H1 (cell line): ENCODE results near the gene METAP1D. TPM values are rescaled to one million over a fixed set of nuclear protein-coding genes. Genes with fewer than 3 reads are reported as not detected.

Source experiments
- CTCF ChIA-PET: fragments of 300-600 bp; sonication (Branson Sonifier 250); formaldehyde crosslinking; loops from one replicate; lab custom pipeline; 2021; ENCODE audit not compliant: partially characterized antibody; lab: Charles Lee
- POLR2A ChIA-PET: fragments of 300-600 bp; sonication (Branson Sonifier 250); formaldehyde crosslinking; loops from one replicate; lab custom pipeline; 2021; ENCODE audit warnings: inconsistent platforms; ENCODE audit not compliant: partially characterized antibody; lab: Charles Lee
- DNase-seq, 2 experiments: peaks; one replicate each; pipeline versions ENCODE4 v3.0.0 to v3.0.0-alpha.2; 2010 to 2022; ENCODE audit warnings: low spot score in 2 of 2, low read depth in 1 of 2, mixed read lengths in 1 of 2
- FAIRE-seq: peaks from 2 replicates; lab custom pipeline; 2011; peaks lifted over from hg19 to GRCh38; lab: Jason Lieb, UNC
- H2AFZ ChIP-seq: 2 replicates; pipeline ENCODE4 v1.8.1; 2012; ENCODE audit warnings: low read length, inconsistent platforms
- H2AK5ac ChIP-seq: 2 replicates; pipeline ENCODE4 v1.6.1; 2013; ENCODE audit warnings: low read depth, low read length
- H2BK120ac ChIP-seq: replicated peaks from 2 replicates; pipeline ENCODE3; 2013; ENCODE audit warnings: low read depth, low read length, inconsistent platforms
- H2BK12ac ChIP-seq: 2 replicates; pipeline ENCODE4 v1.6.1; 2013; ENCODE audit warnings: low read depth, low read length
- H2BK15ac ChIP-seq: 2 replicates; pipeline ENCODE4 v1.6.1; 2013; ENCODE audit warnings: low read length
- H2BK20ac ChIP-seq: 2 replicates; pipeline ENCODE4 v1.6.1; 2013; ENCODE audit warnings: low read length
- H2BK5ac ChIP-seq: 2 replicates; pipeline ENCODE4 v1.6.1; 2013; ENCODE audit warnings: low read depth, low read length
- H3K14ac ChIP-seq: 2 replicates; pipeline ENCODE4 v1.6.1; 2013; ENCODE audit warnings: inconsistent platforms; ENCODE audit not compliant: insufficient read length
- H3K18ac ChIP-seq: 2 replicates; pipeline ENCODE4 v1.6.1; 2013; ENCODE audit warnings: low read length; ENCODE audit errors: extremely low read depth
- H3K23ac ChIP-seq: 2 replicates; pipeline ENCODE4 v1.6.1; 2013; ENCODE audit warnings: inconsistent platforms; ENCODE audit not compliant: insufficient read length
- H3K23me2 ChIP-seq: 2 replicates; pipeline ENCODE4 v1.6.1; 2013; ENCODE audit warnings: low read depth, low read length
- H3K27ac ChIP-seq: 2 replicates; pipeline ENCODE4 v1.6.1; 2011; ENCODE audit warnings: low read depth, low read length, inconsistent platforms
- H3K27me3 ChIP-seq, 4 experiments: replicated peaks in 1 of 4; 1 replicate in 1 of 4; 2 replicates in 3 of 4; pipeline versions ENCODE4 v1.6.1 to v1.8.1; 2011 to 2013; ENCODE audit warnings: low read length in 3 of 4, mild to moderate bottlenecking in 3 of 4, inconsistent platforms in 2 of 4, mixed read lengths in 2 of 4, moderate library complexity in 1 of 4; ENCODE audit not compliant: control insufficient read depth in 3 of 4, insufficient read depth in 3 of 4; ENCODE audit errors: extremely low read depth in 1 of 4
- H3K36me3 ChIP-seq, 4 experiments: 2 replicates each; pipeline versions ENCODE4 v1.6.1 to v1.8.1; 2011 to 2013; ENCODE audit warnings: mild to moderate bottlenecking in 4 of 4, low read length in 3 of 4, moderate library complexity in 2 of 4, control low read depth in 1 of 4, inconsistent platforms in 1 of 4; ENCODE audit not compliant: insufficient read depth in 4 of 4, control insufficient read depth in 2 of 4
- H3K4ac ChIP-seq: replicated peaks from 2 replicates; pipeline ENCODE3; 2013; ENCODE audit warnings: low read length, low read depth, mixed read lengths, inconsistent platforms; ENCODE audit not compliant: insufficient read length
- H3K4me1 ChIP-seq, 4 experiments: replicated peaks in 1 of 4; 1 replicate in 1 of 4; 2 replicates in 3 of 4; pipeline versions ENCODE4 v1.6.1 to v1.8.1; 2011 to 2013; ENCODE audit warnings: low read length in 3 of 4, inconsistent platforms in 2 of 4, mixed read lengths in 1 of 4; ENCODE audit not compliant: insufficient read depth in 4 of 4, control insufficient read depth in 3 of 4
- H3K4me2 ChIP-seq, 2 experiments: 2 replicates each; pipeline versions ENCODE4 v1.6.1 to v1.8.1; 2011 to 2013; ENCODE audit warnings: low read depth in 2 of 2, low read length in 2 of 2, control low read depth in 1 of 2, inconsistent platforms in 1 of 2, mild to moderate bottlenecking in 1 of 2; ENCODE audit not compliant: insufficient read depth in 1 of 2
- H3K4me3 ChIP-seq, 4 experiments: fragments of 200-600, 300-600 bp in 1 of 4; sonication (generic), shearing (Covaris generic), sonication (Bioruptor Twin) in 1 of 4; 2 replicates each; pipeline versions ENCODE4 v1.5.1 to v1.8.1; 2011 to 2016; ENCODE audit warnings: low read length in 4 of 4, low read depth in 3 of 4, control low read depth in 2 of 4, inconsistent platforms in 2 of 4, mild to moderate bottlenecking in 2 of 4, mixed read lengths in 1 of 4, moderate library complexity in 1 of 4; ENCODE audit not compliant: insufficient read depth in 2 of 4; ENCODE audit errors: extremely low read depth in 1 of 4
- H3K56ac ChIP-seq: replicated peaks from 2 replicates; pipeline ENCODE3; 2013; ENCODE audit warnings: low read depth, mild to moderate bottlenecking, mixed read lengths, low read length, inconsistent platforms; ENCODE audit not compliant: insufficient read length
- H3K79me1 ChIP-seq: 2 replicates; pipeline ENCODE4 v1.6.1; 2013; ENCODE audit warnings: low read depth, low read length, control low read depth
- H3K79me2 ChIP-seq, 2 experiments: 2 replicates each; pipeline versions ENCODE4 v1.6.1 to v1.8.1; 2012 to 2013; ENCODE audit warnings: low read length in 2 of 2, mild to moderate bottlenecking in 2 of 2, inconsistent platforms in 1 of 2; ENCODE audit not compliant: insufficient read depth in 2 of 2, control insufficient read depth in 1 of 2
- H3K9ac ChIP-seq, 4 experiments: replicated peaks in 1 of 4; 1 replicate in 1 of 4; 2 replicates in 3 of 4; pipeline versions ENCODE4 v1.6.1 to v1.8.1; 2011 to 2013; ENCODE audit warnings: low read depth in 3 of 4, low read length in 3 of 4, control low read depth in 2 of 4, mild to moderate bottlenecking in 2 of 4, moderate library complexity in 2 of 4, inconsistent platforms in 1 of 4; ENCODE audit errors: extremely low read depth in 1 of 4
- H3K9me3 ChIP-seq, 2 experiments: 2 replicates each; pipeline versions ENCODE4 v1.6.1 to v1.8.1; 2012 to 2013; ENCODE audit warnings: mild to moderate bottlenecking in 2 of 2, moderate library complexity in 2 of 2, control low read depth in 1 of 2, inconsistent platforms in 1 of 2, low read depth in 1 of 2, low read length in 1 of 2, mixed read lengths in 1 of 2; ENCODE audit not compliant: insufficient read depth in 2 of 2
- H4K20me1 ChIP-seq, 2 experiments: replicated peaks in 1 of 2; 2 replicates each; pipeline versions ENCODE3 to v1.8.1; 2011 to 2013; ENCODE audit warnings: inconsistent platforms in 2 of 2, low read length in 2 of 2, mild to moderate bottlenecking in 1 of 2; ENCODE audit not compliant: insufficient read depth in 2 of 2, control insufficient read depth in 1 of 2
- H4K5ac ChIP-seq: 2 replicates; pipeline ENCODE4 v1.6.1; 2013; ENCODE audit warnings: low read length, low read depth, mixed read lengths, inconsistent platforms; ENCODE audit not compliant: insufficient read length
- H4K8ac ChIP-seq: 2 replicates; pipeline ENCODE4 v1.8.0; 2013; ENCODE audit warnings: mild to moderate bottlenecking, moderate library complexity, low read length, inconsistent platforms; ENCODE audit not compliant: insufficient read depth; ENCODE audit errors: extremely low read depth
- H4K91ac ChIP-seq: replicated peaks from 2 replicates; pipeline ENCODE3; 2013; ENCODE audit warnings: low read length, mixed read lengths, inconsistent platforms; ENCODE audit not compliant: insufficient read length
- CHD1 ChIP-seq: IDR thresholded peaks from 2 replicates; pipeline ENCODE4 v1.6.1; 2012; ENCODE audit warnings: low read depth, low read length, improper control_type of control experiment
- CTCF ChIP-seq, 3 experiments: IDR thresholded peaks; 1 replicate in 2 of 3; 2 replicates in 1 of 3; pipeline versions ENCODE4 v1.5.1 to v1.6.1; 2011; ENCODE audit warnings: low read length in 3 of 3, mild to moderate bottlenecking in 3 of 3, inconsistent platforms in 2 of 3, low read depth in 1 of 3, moderate library complexity in 1 of 3; ENCODE audit not compliant: insufficient read depth in 1 of 3; ENCODE audit errors: control extremely low read depth in 1 of 3
- EZH2 ChIP-seq: fragments of 200-600 bp; sonication (generic); IDR thresholded peaks from 2 replicates; pipeline ENCODE4 v1.7.1; 2012; ENCODE audit warnings: low read depth, mild to moderate bottlenecking, moderate library complexity, low read length, inconsistent platforms; ENCODE audit not compliant: severe bottlenecking
- GTF2F1 ChIP-seq: IDR thresholded peaks from 2 replicates; pipeline ENCODE4 v1.6.1; 2012; ENCODE audit warnings: low read depth, low read length, improper control_type of control experiment, borderline replicate concordance
- KDM1A ChIP-seq: fragments of 200-600, 300-600 bp; sonication (generic); IDR thresholded peaks from 2 replicates; pipeline ENCODE4 v1.7.1; 2016; ENCODE audit warnings: mild to moderate bottlenecking, low read length, borderline replicate concordance
- NANOG ChIP-seq: IDR thresholded peaks from 2 replicates; pipeline ENCODE4 v1.6.1; 2011; ENCODE audit warnings: low read length, low read depth, mild to moderate bottlenecking, inconsistent platforms; ENCODE audit not compliant: insufficient read depth, poor library complexity, severe bottlenecking
- SP1 ChIP-seq: IDR thresholded peaks from 2 replicates; pipeline ENCODE4 v1.6.1; 2011; ENCODE audit warnings: low read depth, low read length
- TAF1 ChIP-seq: IDR thresholded peaks from 2 replicates; pipeline ENCODE4 v1.6.1; 2011; ENCODE audit warnings: mild to moderate bottlenecking, low read depth, low read length
- WGBS, 2 experiments: shearing (Covaris generic) in 1 of 2; methylation state at CpG; one replicate each; pipeline versions ENCODE4 v1.1.6 to v1.1.7; 2013 to 2015; ENCODE audit warnings: low lambda C conversion rate in 2 of 2, mixed read lengths in 2 of 2, inconsistent platforms in 1 of 2, low coverage in 1 of 2, missing lambda C conversion rate in 1 of 2; ENCODE audit not compliant: insufficient replicate concordance in 2 of 2, insufficient coverage in 1 of 2, insufficient read length in 1 of 2; ENCODE audit errors: extremely low coverage in 1 of 2, missing lambda C conversion rate in 1 of 2; 5-methylcytosine and 5-hydroxymethylcytosine counted together
- polyA plus RNA-seq, 7 experiments: library from polyadenylated mRNA; depleted of rRNA in 3 of 7; stranded (reverse) in 5 of 7; unstranded in 2 of 7; fragments of >200 nt in 5 of 7; fragments of 200-250 nt in 2 of 7; gene quantifications; 1 replicate in 5 of 7; 2 replicates in 1 of 7; 4 replicates in 1 of 7; pipeline versions ENCODE4 v1.2.1 to v1.2.3, GENCODE V29; 2011 to 2013; ENCODE audit warnings: missing spikeins in 2 of 7, mixed read lengths in 2 of 7
- total RNA-seq: library from RNA; stranded (reverse); fragmentation: NEBNext Ultra II Directional; extraction: Animal tissue kit (Norgen Biotek cat#: 25700); gene quantifications from 2 replicates; pipeline ENCODE4 v1.2.1, GENCODE V29; 2021

METAP1D gene
- total and polyA plus RNA-seq, 2 of the 8 experiments (the other 6 are each of a cell fraction or from before 2014, with no cell fraction given): 3.9 to 6.2 TPM

- Histone ChIP-seq H2BK12ac (no peak overlapping the region), H2BK5ac (no peak overlapping the region), H3K9me3 (no peaks in the 10 kb centered on the region), H4K91ac (no peak overlapping the region), H3K14ac (no peak overlapping the region), H2BK20ac (no peak overlapping the region), H4K5ac (no peak overlapping the region), H2BK15ac (no peak overlapping the region), H4K8ac (no peak overlapping the region), H3K27me3 (peaks cover 94 to 100% (median 98%) of the 10 kb centered on the region in 4 experiments), H3K4me3 (no peak overlapping the region; a peak in 1 of 8 replicates), H3K4me2 (peak overlapping the region; percentile 27 to 45), H3K27ac (no peak overlapping the region), H3K4ac (no peak overlapping the region), H3K79me1 (no peaks in the 10 kb centered on the region), H3K4me1 (peaks cover 0 to 39% (median 17%) of the 10 kb centered on the region in 4 experiments; a peak in 6 of 7 replicates), H2BK120ac (no peak overlapping the region), H4K20me1 (peaks cover 17 to 31% of the 10 kb centered on the region in 2 experiments), H2AFZ (no peak overlapping the region), H3K9ac (no peak overlapping the region), H3K56ac (no peak overlapping the region), H3K36me3 (0 out of 8 replicates have a peak, but pooled peaks cover 0 to 3% (median 0%) of the 10 kb centered on the region in 4 experiments), H3K18ac (no peak overlapping the region), H3K23ac (no peak overlapping the region), H3K23me2 (peaks cover 12% of the 10 kb centered on the region; the same call in 1 of the 2 replicates), H2AK5ac (no peak overlapping the region), H3K79me2 (no peaks in the 10 kb centered on the region)
- POLR2A ChIA-PET: interaction anchor here (0.9 to 14.0 kb wide), 3 partner anchors 9 to 12 kb away, joined by 3 to 184 read pairs (median 4); partner anchors contain the start of gene DLX2
- DNase-seq (peak in 1 of 2 experiments; percentile 67), FAIRE-seq (no peak)
- CTCF ChIA-PET: interaction anchor here (1.0 to 12.4 kb wide), 4 partner anchors 9 to 389 kb away, joined by 3 to 198 read pairs (median 4); partner anchors contain the start of gene DLX2
- WGBS, 2 experiments: 4% methylated on average over 38 of the region's 39 CpGs; no CpG with 5 or more reads in 1 of the 2 experiments
- TF ChIP-seq NANOG: no peak
- no peak for TF ChIP-seq GTF2F1
- TF ChIP-seq SP1: no peak
- TF ChIP-seq KDM1A: no peak
- no peak for TF ChIP-seq CHD1
- TF ChIP-seq TAF1: no peak
- 0 out of 4 replicates have a peak, but pooled peaks of 1 of the 3 experiments have one; percentile 1 for TF ChIP-seq CTCF (IDR thresholded peaks at IDR 0.05; ENCODE audit: control extremely low read depth in 1 of 3, insufficient read depth in 1 of 3, low read depth in 1 of 3, low read length in 3 of 3)
- peak; percentile 97 for TF ChIP-seq EZH2
Observed at GRCh38 chr2:172090044-172090961, 90.5 kb downstream of the METAP1D start.
